Neural progenitor cell (in vitro differentiated cells): ENCODE measurements around the gene PACRG. TPM values are rescaled to one million over a fixed set of nuclear protein-coding genes. Genes with fewer than 3 reads are reported as not detected.

Source experiments
- DNase-seq: peaks from one replicate; pipeline ENCODE4 v3.0.0-alpha.2; 2016; ENCODE audit warnings: low spot score
- H2AFZ ChIP-seq: fragments of 200-600 bp; sonication (generic); replicated peaks from 2 replicates; pipeline ENCODE4 v1.6.1; 2016; ENCODE audit warnings: antibody characterized with exemption
- H3F3A ChIP-seq: fragments of 200-600 bp; sonication (generic); 2 replicates; pipeline ENCODE4 v1.6.1; 2016; ENCODE audit warnings: antibody characterized with exemption, low read depth
- H3K27ac ChIP-seq: fragments of 200-600 bp; sonication (generic); 2 replicates; pipeline ENCODE4 v1.5.1; 2016; ENCODE audit warnings: mild to moderate bottlenecking
- H3K27me3 ChIP-seq: fragments of 200-600 bp; sonication (generic); 2 replicates; pipeline ENCODE4 v1.6.1; 2016; ENCODE audit warnings: mild to moderate bottlenecking, moderate library complexity
- H3K36me3 ChIP-seq: fragments of 200-600 bp; sonication (generic); 2 replicates; pipeline ENCODE4 v1.5.1; 2016
- H3K4me1 ChIP-seq: fragments of 200-600 bp; sonication (generic); 2 replicates; pipeline ENCODE4 v1.6.1; 2016; ENCODE audit warnings: mixed run types
- H3K4me2 ChIP-seq: fragments of 200-600 bp; sonication (generic); 2 replicates; pipeline ENCODE4 v1.6.1; 2016
- H3K4me3 ChIP-seq: fragments of 200-600 bp; sonication (generic); 2 replicates; pipeline ENCODE4 v1.5.1; 2016
- H3K79me2 ChIP-seq: fragments of 200-600 bp; sonication (generic); 2 replicates; pipeline ENCODE4 v1.6.1; 2016; ENCODE audit warnings: low read depth
- H3K9ac ChIP-seq: fragments of 200-600 bp; sonication (generic); 2 replicates; pipeline ENCODE4 v1.6.1; 2016
- H3K9me3 ChIP-seq: fragments of 200-600 bp; sonication (generic); 2 replicates; pipeline ENCODE4 v1.5.1; 2016; ENCODE audit warnings: low read depth
- H4K20me1 ChIP-seq: fragments of 200-600 bp; sonication (generic); 2 replicates; pipeline ENCODE4 v1.6.1; 2016; ENCODE audit warnings: low read depth
- H3K27ac Mint-ChIP-seq: 3 replicates; pipeline ENCODE4 v1.8.0; 2021; ENCODE audit warnings: mixed read lengths
- H3K27me3 Mint-ChIP-seq: 2 replicates; pipeline ENCODE4 v1.8.0; 2022; ENCODE audit warnings: low read depth, mild to moderate bottlenecking, inconsistent platforms, moderate library complexity, mixed read lengths; ENCODE audit not compliant: insufficient read depth
- H3K36me3 Mint-ChIP-seq: 3 replicates; pipeline ENCODE4 v1.8.0; 2021; ENCODE audit warnings: mixed read lengths
- H3K4me1 Mint-ChIP-seq: 3 replicates; pipeline ENCODE4 v1.8.0; 2021; ENCODE audit warnings: mixed read lengths
- H3K4me3 Mint-ChIP-seq: 3 replicates; pipeline ENCODE4 v1.8.0; 2021; ENCODE audit warnings: mild to moderate bottlenecking, moderate library complexity, mixed read lengths
- H3K9me3 Mint-ChIP-seq: 3 replicates; pipeline ENCODE4 v1.8.0; 2020; ENCODE audit warnings: mixed read lengths
- EZH2 ChIP-seq: fragments of 200-600 bp; sonication (generic); IDR thresholded peaks from 2 replicates; pipeline ENCODE4 v1.6.1; 2017; ENCODE audit warnings: antibody characterized with exemption, mild to moderate bottlenecking, moderate library complexity
- EZH2phosphoT487 ChIP-seq: fragments of 200-600 bp; sonication (generic); IDR thresholded peaks from 2 replicates; pipeline ENCODE4 v1.6.1; 2017; ENCODE audit warnings: antibody characterized with exemption
- total RNA-seq: library from RNA; depleted of rRNA; stranded (reverse); fragments of >200 nt; gene quantifications from 2 replicates; pipeline ENCODE4 v1.2.3, GENCODE V29; 2015; ENCODE audit warnings: low replicate concordance
- TF ChIP-seq, protein P1 (sequence below): fragments of 200-600 bp; sonication (generic); IDR thresholded peaks from 2 replicates; pipeline ENCODE4 v1.5.1; 2017; ENCODE audit warnings: antibody characterized with exemption, mild to moderate bottlenecking

The PACRG gene
- total RNA-seq, 1 donor from 2014 or later, result 0.30 TPM

DNA sequence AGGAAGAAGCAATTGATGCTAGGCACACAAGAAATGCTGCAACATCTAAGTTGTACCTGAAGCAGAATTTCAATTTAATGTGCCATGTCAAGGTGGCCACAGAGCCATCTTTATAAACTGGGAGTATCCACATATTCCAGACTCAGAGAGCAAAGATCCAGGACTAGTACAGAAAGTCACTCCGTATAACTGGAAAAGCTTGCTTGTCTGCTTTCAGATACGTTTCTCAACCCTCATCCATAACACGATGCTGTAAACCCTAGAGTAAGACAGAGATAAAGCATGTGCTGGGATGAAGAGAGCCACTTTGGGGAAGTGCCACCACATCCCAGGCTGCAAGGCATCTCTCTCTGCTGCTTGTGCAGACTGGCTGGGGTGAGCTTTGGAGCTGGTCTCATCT is 134.7 kb downstream of the PACRG start:
- Histone ChIP-seq H3K4me3 (no peak overlapping the region), H4K20me1 (no peaks in the 10 kb centered on the region), H2AFZ (peak overlapping the region; percentile 4), H3K27ac (no peak overlapping the region), H3K9me3 (no peaks in the 10 kb centered on the region), H3K36me3 (no peaks in the 10 kb centered on the region), H3K27me3 (no peaks in the 10 kb centered on the region), H3K4me2 (no peak overlapping the region), H3F3A (peaks cover 6% of the 10 kb centered on the region), H3K9ac (no peak overlapping the region), H3K4me1 (peaks cover 6% of the 10 kb centered on the region), H3K79me2 (no peaks in the 10 kb centered on the region)
- no peak for TF ChIP-seq EZH2phosphoT487
- Mint-ChIP-seq H3K36me3 (peaks cover 2% of the 10 kb centered on the region), H3K4me3 (no peak overlapping the region), H3K9me3 (peaks cover 14% of the 10 kb centered on the region), H3K27ac (no peak overlapping the region), H3K27me3 (peaks cover 10% of the 10 kb centered on the region), H3K4me1 (peaks cover 6% of the 10 kb centered on the region)
- DNase-seq, result no peak

DNA sequence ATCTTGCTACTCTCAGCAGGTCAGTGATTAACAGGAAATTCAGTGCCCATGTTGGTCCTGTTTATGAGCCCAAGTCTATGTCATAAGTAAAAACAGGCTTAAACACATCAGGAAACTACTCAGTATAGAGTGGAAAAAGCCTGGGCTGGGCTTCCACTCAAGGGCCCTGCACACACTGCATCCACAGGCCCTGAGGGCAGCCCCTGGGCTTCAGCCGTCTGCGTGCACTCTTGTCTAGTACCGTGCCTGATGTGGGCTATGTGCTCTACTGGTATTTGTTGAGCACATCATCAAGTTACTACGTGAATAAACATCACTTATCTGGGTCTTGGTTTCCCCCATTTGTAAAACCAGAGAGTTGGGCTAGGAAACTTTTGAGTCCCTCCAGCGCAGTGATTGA is 135.2 kb downstream of the PACRG start:
- H3K36me3 ChIP-seq, result no peaks in the 10 kb centered on the region
- H2AFZ ChIP-seq, result no peak overlapping the region
- DNase-seq, result no peak
- Mint-ChIP-seq H3K4me3 (no peak overlapping the region), H3K36me3 (peaks cover 2% of the 10 kb centered on the region), H3K9me3 (peaks cover 14% of the 10 kb centered on the region), H3K27me3 (peaks cover 10% of the 10 kb centered on the region), H3K27ac (no peak overlapping the region), H3K4me1 (peaks cover 4% of the 10 kb centered on the region)
- H3K79me2 ChIP-seq, result no peaks in the 10 kb centered on the region
- peaks cover 2% of the 10 kb centered on the region for H3F3A ChIP-seq
- peaks cover 2% of the 10 kb centered on the region for H3K4me1 ChIP-seq
- H3K27ac ChIP-seq, result no peak overlapping the region
- H3K4me2 ChIP-seq, result no peak overlapping the region
- H3K9ac ChIP-seq, result no peak overlapping the region
- no peaks in the 10 kb centered on the region for H3K9me3 ChIP-seq
- no peak overlapping the region for H3K4me3 ChIP-seq
- no peaks in the 10 kb centered on the region for H3K27me3 ChIP-seq
- no peaks in the 10 kb centered on the region for H4K20me1 ChIP-seq
- TF ChIP-seq EZH2 (no peak), EZH2phosphoT487 (no peak)
- TF ChIP-seq, protein P1, sequence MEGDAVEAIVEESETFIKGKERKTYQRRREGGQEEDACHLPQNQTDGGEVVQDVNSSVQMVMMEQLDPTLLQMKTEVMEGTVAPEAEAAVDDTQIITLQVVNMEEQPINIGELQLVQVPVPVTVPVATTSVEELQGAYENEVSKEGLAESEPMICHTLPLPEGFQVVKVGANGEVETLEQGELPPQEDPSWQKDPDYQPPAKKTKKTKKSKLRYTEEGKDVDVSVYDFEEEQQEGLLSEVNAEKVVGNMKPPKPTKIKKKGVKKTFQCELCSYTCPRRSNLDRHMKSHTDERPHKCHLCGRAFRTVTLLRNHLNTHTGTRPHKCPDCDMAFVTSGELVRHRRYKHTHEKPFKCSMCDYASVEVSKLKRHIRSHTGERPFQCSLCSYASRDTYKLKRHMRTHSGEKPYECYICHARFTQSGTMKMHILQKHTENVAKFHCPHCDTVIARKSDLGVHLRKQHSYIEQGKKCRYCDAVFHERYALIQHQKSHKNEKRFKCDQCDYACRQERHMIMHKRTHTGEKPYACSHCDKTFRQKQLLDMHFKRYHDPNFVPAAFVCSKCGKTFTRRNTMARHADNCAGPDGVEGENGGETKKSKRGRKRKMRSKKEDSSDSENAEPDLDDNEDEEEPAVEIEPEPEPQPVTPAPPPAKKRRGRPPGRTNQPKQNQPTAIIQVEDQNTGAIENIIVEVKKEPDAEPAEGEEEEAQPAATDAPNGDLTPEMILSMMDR, result no peak

DNA sequence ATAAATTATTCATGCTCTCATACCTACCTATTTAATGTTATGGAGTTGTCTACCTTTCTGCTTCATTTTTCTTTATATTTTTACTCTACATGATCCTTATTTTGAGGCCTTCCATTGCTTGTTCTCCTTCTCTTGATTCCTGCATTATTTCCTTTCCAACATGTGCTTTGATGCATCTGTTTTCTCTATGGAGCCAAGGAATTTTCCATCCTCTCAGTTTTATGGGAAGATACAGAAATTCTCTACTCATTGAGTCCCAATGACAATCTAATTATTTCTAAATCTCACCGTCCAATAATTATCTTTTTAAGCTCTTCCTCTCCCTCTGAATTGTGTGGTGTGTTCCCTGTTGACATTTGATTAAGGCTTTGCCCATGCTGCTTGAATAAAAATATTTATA is 136.0 kb downstream of the PACRG start:
- Mint-ChIP-seq H3K4me1 (no peaks in the 10 kb centered on the region), H3K27me3 (peaks cover 10% of the 10 kb centered on the region), H3K36me3 (no peaks in the 10 kb centered on the region), H3K27ac (no peak overlapping the region), H3K9me3 (peaks cover 9% of the 10 kb centered on the region), H3K4me3 (no peak overlapping the region)
- TF ChIP-seq, protein P1, result no peak
- TF ChIP-seq EZH2, result no peak
- Histone ChIP-seq H3K4me3 (no peak overlapping the region), H4K20me1 (no peaks in the 10 kb centered on the region), H3K9me3 (no peaks in the 10 kb centered on the region), H3K27ac (no peak overlapping the region), H3K27me3 (no peaks in the 10 kb centered on the region), H3K4me1 (no peaks in the 10 kb centered on the region), H3K4me2 (no peak overlapping the region), H2AFZ (no peak overlapping the region), H3K36me3 (no peaks in the 10 kb centered on the region), H3F3A (no peaks in the 10 kb centered on the region), H3K79me2 (no peaks in the 10 kb centered on the region), H3K9ac (no peak overlapping the region)
- no peak for DNase-seq

DNA sequence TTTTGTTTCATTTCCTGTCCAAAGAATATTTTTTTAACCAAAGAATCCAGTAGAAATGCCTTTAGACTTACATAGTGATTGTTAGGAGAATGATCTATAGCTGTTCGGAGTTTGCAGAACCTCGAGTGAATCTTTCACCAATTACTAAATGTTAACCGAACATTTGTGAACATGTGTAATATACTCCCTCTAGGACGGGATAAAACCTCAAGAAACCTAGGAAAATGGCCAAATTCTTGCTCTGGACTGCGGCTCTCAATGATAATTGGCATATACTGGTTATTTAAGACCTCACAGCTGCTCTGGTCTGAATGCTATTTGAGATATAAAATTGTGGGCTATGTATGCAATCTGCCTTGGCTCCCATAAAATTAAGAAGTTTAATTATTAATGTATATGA is 137.1 kb downstream of the PACRG start:
- DNase-seq, result no peak
- no peaks in the 10 kb centered on the region for H3K27me3 ChIP-seq
- H3K79me2 ChIP-seq, result no peaks in the 10 kb centered on the region
- Mint-ChIP-seq H3K9me3 (peaks cover 2% of the 10 kb centered on the region), H3K36me3 (no peaks in the 10 kb centered on the region), H3K4me3 (no peak overlapping the region), H3K4me1 (no peaks in the 10 kb centered on the region), H3K27ac (no peak overlapping the region), H3K27me3 (peaks cover 10% of the 10 kb centered on the region)
- H3F3A ChIP-seq, result no peaks in the 10 kb centered on the region
- no peak overlapping the region for H3K4me3 ChIP-seq
- no peak overlapping the region for H3K9ac ChIP-seq
- H3K36me3 ChIP-seq, result no peaks in the 10 kb centered on the region
- H4K20me1 ChIP-seq, result no peaks in the 10 kb centered on the region
- H3K9me3 ChIP-seq, result no peaks in the 10 kb centered on the region
- H2AFZ ChIP-seq, result no peak overlapping the region
- TF ChIP-seq, protein P1, result no peak
- TF ChIP-seq EZH2phosphoT487 (no peak), EZH2 (no peak)
- no peaks in the 10 kb centered on the region for H3K4me1 ChIP-seq
- no peak overlapping the region for H3K4me2 ChIP-seq
- no peak overlapping the region for H3K27ac ChIP-seq
